HG03442 (cell line): Measurements from ENCODE around the gene COL5A1.
"Not testable (repeated sequence)": the region's sequence is repeated elsewhere in the genome, so short reads cannot be mapped to it uniquely, and the experiment has no call there.

Source experiments
- ATAC-seq: cut with Tn5 transposase; IDR thresholded peaks from one replicate; pipeline ENCODE4 v1.9.1; 2021; ENCODE audit warnings: mild to moderate bottlenecking, moderate library complexity; ENCODE audit not compliant: unreplicated experiment

The COL5A1 gene

DNA sequence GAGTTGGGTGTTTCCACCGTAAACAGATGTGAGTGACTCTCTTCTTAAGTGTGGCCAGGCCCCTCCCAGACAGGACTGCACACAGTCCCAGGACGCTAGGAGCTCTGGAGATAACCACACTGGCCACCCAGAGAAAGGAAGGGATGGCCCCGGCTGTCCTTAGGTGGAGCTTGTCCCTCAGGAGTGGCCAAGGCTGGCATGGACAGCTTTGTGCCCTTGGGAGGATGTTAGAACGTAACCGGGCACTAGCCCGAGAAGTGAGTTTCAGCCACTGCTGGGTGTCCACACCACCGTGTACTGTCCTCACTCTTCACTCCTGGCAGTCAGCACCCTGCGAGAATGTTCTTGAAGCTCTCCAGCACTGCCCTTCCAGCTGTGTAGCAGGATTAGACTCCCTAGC is 203.2 kb downstream of the COL5A1 start:
- no peak for ATAC-seq

DNA sequence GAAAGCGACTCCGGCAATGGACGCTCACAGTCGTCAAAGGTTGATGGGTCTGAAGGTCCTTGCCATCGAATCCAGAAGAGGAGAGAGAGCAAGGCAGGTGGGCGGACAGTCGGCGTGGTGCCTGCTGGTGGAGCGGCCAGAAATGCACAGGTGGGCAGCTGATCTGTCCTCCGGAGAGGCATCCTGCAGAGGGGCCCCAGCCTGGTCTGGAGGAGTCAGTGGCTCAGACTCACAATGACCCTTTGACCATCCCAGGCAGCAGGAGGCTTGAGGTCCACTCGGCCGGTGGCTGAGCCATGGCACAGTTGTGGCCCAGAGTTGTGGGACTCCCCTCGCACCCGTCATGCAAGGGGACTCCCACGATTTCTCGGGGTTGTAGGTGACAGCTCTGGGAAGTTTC is 204.6 kb downstream of the COL5A1 start:
- no peak for ATAC-seq

DNA sequence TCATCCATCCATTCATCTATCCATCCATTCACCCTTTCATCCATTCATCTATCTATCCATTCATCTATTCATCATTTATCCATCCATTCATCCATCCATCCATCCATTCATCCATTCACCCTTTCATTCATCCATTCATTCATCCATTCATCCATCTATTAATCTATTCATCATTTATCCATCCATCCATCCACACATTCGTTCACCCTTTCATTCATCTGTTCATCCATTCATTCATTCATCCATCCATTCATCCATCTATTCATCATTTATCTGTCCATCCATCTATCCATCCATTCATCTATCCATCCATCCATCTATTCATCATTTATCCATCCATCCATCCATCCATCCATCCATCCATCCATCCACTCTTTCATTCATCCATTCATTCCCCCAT is 205.1 kb downstream of the COL5A1 start:
- ATAC-seq, result no peak

DNA sequence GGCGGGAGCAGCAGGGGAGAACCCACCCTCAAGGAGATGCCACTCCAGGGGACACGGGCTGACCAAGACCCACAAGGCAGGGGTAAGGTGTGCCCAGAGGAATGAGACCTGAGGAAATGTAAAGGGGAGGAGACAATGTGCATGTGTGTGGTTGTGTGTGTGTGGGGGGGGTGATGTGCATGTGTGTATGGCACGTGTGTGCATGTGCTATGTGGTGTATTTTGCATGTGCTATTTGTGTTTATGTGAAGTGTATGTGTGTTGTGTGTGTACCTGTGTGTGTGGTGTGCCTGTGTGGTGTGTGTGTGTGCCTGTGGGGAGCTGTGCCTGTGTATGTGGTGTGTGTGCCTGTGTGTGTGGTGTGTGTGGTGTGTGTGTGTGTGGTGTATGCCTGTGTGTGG is 205.5 kb downstream of the COL5A1 start:
- ATAC-seq, result no peak

DNA sequence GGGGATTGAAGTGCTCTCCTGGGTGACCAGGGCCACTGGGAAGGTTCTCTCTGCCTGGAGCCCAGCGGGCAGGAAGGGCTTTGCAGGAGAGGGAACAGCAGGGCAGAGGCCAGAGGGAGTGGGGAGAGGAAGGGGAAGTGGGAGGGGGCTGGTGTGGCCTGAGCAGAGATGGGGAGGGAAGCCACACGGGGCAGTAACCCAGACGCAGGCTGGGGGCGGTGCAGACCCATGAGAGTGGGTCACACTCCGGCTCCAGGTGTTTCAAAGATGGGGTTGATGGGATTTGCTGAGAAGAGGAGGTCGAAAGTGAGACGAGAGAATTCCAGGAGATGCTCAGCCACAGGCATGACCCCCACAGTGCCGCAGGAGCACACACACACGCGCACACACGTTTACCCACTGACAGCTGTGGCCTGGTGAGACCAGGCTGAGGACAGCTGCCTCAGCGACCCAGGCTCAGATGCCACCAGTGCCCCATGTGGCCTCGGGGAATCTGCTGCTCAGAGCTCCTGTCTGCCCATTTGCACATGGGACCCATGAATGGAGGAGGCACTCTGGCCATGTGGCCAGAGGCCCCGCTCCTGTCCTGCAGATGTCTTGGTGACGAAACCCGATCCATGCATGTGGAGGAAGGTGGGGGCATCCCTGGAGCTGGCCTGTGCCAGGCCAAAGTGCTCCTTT is 206.3 kb downstream of the COL5A1 start:
- no peak for ATAC-seq

DNA sequence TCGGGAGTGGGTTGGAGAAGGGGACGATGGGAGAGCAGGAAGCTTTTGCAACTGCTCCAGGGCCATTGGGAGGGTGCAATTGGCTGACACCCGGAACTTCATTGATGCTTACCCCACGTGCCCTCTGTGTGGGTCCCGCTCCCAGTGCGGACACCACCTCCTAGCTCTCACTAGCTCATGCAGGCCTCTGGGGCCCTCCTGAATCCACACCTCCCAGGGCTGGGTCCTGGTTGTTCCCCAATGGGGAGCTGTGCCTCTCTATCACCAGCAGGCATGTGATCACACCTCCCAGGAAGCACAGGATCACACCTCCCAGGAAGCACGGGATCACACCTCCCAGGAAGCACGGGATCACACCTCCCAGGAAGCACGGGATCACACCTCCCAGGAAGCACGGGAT is 206.9 kb downstream of the COL5A1 start:
- no peak for ATAC-seq

DNA sequence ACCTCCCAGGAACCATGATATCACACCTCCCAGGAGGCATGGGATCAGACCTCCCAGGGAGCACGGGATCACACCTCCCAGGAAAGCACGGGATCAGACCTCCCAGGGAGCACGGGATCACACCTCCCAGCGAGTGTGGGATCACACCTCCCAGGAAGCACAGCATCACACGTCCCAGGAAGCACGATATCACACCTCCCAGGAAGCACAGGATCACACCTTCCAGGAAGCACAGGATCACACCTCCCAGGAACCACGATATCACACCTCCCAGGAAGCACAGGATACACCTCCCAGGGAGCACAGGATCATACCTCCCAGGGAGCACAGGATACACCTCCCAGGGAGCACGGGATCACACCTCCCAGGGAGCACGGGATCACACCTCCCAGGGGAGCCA is 209.0 kb downstream of the COL5A1 start:
- no peak for ATAC-seq

DNA sequence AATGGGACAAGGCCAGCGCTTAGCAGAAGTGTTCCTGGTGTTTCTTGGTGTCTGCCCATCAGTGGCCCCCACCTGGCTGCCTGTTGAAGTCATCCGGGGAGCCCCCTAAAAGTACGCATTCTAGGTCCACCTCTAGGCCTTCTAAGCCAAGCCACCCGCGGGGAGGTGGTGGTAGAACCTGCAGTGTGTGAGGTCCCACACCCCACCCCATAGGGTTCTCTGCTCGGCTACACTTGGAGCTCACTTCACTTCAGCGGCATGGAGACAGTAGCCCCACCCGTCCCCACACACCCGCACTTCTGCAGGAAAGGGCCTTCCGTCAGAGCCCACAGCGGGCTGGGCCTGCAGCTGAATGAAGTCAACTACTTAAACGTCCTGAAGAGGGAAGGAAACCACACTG is 209.4 kb downstream of the COL5A1 start:
- no peak for ATAC-seq

DNA sequence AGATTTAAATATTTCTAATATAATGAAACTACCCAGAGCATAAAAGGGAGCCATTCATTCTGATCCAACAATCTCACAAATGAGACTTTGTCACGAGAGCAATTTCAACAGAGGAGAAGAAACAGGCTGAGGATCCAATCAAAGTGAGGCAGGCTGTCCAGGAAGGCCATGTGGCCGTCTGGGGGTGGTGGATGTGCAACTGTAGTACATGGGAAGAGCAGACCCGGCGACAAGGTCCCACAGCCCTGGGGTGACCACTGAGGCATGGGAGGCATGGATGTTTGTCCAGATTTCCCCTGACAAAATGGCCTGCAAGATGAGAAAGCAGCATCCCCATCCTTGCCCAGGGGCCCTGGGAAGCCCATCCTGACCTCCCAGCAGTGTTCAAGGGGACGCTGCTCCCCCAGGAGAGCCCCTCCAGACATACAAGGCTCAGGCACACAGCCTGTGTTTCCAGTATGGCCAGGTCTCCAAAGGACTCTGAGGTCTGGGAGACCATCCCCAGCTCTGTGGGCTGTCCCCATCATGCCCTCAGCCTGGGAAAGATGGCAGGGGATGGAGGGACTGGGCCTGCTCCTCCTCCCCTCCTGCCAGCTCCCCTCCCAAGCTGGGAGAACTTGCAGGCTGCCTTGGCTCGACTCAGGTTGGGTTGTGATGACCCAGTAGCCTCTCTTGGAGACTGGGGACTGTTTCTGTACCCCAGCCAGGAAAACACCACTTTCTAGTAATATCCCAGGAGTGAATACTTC is 211.5 kb downstream of the COL5A1 start:
- ATAC-seq, result no peak

DNA sequence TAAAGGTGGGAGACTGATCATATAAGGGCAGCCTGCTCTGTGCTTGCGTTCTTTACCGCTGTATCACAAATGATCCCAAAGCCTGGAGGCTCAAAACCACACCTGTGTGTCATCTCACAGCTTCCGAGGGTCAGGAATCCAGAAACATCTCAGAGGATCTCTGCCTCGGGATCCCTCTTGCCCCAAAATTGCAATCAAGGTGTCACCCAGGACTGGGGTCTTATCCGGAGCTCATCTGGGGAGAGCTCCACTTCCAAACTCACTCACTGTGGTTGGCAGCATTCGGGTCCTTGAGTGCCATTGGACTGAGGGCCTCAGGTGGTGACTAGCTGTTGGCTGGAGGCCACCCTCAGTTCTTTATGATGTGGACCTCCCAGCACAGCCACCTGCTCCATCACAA is 212.3 kb downstream of the COL5A1 start:
- no peak for ATAC-seq

DNA sequence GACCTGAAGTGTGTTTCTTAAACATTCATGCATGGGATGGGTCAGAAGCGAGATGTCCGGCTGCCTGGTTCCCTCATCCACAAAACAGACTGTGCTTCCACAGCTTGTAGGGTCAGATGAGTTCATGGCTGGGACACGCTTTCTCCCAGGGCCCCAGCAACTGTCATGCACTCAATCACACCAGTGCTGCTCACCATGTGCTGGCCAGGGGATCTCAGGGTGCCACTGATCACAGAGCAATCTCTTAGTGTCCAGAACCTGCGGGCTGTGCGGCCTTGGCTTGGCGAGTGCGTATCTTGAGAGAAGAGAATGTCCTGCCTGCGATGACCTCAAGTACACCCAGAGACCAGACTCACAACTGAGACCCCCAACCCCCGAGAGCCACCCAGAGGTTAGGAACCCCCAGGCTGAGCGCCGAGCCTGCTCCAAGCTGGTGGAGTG is 213.0 kb downstream of the COL5A1 start:
- ATAC-seq, result no peak

DNA sequence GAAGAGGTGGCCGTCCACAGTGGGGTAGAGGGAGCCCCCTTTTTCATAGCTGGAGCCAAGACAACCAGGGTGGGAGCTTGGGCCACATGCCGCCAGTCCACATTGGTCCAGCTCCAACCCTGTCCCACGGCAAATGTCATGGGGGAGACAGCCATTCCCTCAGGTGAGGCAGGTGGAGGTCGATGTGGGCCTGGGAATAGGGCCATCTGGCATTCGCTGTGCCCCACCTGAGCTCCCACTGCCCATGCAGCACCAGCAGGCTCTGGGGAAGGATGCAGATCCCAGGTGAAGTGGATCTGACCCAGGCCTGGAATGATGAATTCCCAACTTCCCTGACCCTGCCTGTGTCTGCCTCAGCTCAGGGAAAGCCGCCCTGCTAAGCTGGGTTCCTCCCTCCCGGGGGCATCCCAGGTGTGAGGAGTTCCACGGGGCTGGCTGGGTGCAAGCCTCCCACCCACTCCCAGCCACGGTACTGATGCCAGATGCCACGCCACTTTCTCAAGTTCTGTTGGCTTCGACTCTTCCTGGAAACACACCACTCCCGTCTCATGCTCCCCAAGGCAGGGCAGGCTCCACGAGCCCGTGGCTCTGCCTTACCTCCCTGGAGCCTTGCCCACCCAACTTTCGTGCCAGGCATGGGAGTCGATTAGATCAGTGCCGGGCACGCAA is 213.8 kb downstream of the COL5A1 start:
- ATAC-seq, result no peak

DNA sequence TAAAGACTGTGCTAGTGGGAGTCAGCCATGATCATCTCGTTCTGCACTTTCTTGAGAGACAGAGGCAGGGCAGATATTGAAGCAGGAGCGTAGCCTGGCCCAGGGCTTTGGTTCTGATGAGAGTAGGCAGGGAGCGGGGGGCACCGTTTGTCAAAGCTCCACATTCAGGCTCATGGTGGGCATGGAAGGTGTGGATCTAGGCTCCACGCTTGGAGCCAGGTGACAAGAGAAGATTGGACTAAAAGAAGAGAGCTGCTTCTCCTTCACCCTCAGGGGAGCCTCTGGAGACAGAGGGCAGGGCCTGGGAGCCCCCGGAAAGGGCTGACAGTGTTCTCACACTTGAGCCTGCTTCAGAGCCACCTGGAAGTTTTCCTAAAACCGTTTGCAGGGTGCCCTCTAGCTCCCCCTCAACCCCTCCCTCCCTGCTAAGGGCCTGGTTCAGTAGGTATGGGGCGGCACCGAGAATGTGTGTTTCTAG is 214.3 kb downstream of the COL5A1 start:
- ATAC-seq, result no peak

DNA sequence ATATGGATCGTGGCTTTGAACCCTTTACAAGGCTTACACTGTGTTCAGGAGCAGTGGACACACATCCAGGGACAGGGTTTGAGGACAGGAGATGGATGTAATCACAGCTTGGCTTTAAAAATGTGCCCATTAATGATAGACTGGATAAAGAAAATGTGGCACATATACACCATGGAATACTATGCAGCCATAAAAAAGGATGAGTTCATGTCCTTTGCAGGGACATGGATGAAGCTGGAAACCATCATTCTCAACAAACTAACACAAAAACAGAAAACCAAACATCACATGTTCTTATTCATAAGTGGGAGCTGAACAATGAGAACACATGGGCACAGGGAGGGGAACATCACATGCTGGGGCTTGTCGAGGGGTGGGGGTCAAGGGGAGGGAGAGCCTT is 215.8 kb downstream of the COL5A1 start:
- ATAC-seq, result not testable (repeated sequence)

DNA sequence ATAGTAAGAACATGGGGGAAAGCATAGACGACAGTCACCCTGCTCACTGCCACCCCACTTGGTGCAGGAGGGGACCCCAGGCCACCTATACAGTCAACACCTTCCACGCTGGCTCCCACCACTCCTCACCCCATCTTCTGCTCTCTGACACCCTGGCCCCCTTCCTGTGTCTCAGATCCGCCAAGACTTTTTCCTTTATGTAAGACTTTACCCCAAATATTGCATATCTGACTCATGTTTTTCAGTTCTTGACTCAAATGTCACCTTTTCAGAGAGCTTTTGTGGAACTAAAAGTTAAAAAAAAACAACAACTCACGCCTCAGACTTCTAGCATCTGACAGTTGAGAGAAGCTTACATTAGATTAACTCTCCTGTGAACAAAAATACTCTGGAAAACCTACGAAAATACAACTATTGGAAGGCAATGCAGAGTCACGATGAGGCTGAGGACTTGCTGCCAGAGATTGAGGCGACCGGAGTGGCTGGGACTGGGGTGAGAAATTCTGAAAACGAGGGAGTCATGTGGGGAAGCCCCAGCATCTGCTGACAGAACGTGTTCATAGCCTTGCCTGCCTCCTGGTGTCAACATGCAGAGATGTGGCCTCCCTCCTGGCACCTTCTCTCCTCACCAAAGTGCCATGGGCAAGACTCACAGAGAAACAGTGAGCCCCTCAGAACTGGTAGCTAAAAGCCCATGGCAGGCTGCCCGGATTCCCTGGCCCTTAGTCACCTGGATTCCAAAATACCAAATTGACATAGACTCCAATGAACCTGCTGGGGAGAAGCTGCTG is 216.6 kb downstream of the COL5A1 start:
- peak; percentile 80 for ATAC-seq

DNA sequence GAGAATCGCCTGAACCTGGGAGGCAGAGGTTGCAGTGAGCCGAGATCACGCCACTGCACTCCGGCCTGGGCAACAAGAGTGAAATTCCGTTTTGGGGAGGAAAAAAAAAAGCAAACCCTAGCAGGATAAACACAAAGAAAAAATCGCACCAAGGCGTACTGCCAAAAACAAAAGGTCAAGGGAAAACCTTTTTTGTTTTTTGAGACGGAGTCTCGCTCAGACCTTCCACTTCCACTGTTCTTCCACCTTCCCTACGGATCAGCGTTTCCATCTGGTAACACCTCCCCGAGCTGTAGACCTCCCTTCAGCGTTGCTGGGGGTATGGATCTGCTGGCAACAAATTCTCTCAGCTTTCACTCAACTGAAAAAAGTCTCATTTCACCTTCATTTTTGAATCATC is 218.9 kb downstream of the COL5A1 start:
- ATAC-seq, result no peak

DNA sequence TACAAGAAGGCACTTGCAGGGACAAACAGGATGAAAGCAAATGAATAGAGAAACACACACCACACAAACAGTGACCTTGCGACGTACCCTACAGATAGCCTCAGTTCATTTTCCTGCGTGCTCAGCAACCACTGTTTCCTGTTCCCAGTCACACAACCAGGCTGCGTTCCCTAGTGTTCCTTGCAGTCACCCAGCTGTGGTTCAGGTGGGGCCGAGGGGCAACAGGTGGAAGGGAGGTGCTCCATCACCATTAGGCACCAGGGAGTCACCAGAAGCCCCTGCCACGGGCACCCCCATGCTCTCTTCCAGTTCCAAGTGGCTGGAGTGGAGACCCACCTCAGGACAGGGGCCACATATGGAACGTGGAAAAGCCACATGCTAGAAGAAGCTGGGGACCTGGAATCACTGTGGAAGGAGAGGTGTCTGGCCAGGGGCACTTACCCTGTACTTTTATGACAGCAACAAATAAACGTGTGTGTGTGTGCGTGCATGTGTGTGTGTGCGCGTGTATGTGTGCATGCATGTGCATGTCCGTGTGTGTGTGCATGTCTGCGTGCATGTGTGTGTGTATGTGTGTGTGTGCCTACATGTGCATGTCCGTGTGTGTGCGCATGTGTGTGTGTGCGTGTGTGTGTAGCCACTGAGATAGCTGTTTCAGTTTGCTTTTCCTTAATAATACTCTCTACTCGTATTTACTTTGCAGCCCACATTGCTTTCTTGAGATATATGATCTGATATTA is 220.2 kb downstream of the COL5A1 start:
- no peak for ATAC-seq

DNA sequence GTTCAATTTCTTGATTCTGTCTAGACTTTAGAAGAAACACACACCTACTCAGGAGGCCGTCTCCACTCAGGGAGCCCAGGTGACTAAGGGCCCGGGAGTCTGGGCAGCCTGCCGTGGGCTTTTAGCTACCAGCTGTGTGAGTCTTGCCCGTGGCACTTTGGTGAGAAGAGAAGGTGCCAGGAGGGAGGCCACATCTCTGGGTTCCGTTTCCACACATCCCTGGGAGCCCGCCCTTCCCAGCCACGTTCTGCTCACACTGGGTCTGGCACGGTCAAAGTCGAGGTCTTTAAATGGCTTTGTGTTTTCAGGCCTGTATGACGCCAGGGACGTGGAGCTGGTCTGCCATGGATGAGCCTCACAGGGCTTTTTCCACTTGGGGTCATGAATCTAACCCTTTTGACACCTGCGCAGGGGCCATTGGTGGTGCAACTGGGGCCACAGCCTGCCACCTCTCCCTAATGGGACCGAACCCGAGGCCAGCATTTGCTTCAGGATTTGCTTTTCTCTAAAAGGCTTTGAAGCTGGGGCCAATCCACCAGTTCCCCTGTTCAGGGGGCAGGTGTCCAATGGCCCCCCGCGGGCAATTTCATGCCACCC is 221.8 kb downstream of the COL5A1 start:
- ATAC-seq, result no peak

DNA sequence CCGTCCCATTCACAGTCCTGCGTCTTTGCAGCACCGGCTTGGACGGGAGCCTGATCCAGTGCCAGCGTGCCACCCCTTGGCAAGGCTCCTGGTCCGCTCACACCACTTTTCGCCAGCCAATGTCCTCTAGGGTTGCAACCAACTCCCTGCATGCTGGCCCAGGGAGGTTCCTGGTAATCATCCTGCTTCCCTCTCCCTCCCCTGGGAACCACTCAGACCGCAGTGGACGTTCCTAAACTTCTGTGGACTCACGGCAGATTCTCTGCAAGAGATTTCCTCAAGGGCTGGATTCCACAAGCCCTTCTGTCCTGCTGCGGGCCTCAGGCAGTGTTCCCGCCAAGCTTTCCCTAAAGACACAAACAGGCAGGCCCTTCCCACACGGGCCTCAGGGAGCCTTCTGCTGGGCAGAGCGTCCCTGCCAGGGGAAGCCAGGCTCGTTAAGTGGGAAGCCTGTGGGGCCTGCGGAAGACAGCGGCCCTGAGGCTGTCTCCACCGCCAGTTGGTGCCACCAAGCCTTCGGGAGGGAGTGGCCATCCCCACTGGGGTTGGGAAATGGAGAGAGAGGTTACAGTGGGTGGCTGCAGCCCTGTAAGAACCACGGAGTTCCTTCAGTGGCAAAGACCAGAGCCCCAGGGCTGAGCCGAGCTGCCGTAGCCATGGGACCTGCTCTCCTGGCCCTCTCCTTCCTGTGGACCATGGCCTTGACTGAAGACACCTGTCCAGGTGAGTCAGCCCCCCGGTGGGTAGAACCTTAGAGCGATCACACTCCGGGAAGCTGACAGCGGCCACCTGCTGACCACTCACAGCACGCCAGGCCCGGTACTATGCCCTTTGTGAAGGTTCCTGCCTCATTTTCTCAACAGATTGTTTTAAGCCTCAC is 222.6 kb downstream of the COL5A1 start:
- no peak for ATAC-seq
